ENCODE data around the gene HNMT. TPM values are rescaled to one million over a fixed set of nuclear protein-coding genes. Genes with fewer than 3 reads are reported as not detected.

HNMT gene
- total and polyA plus RNA-seq, 2 of the 13 experiments (the other 11 are each of a cell fraction or from before 2014, with no cell fraction given), result 279 to 309 TPM

DNA sequence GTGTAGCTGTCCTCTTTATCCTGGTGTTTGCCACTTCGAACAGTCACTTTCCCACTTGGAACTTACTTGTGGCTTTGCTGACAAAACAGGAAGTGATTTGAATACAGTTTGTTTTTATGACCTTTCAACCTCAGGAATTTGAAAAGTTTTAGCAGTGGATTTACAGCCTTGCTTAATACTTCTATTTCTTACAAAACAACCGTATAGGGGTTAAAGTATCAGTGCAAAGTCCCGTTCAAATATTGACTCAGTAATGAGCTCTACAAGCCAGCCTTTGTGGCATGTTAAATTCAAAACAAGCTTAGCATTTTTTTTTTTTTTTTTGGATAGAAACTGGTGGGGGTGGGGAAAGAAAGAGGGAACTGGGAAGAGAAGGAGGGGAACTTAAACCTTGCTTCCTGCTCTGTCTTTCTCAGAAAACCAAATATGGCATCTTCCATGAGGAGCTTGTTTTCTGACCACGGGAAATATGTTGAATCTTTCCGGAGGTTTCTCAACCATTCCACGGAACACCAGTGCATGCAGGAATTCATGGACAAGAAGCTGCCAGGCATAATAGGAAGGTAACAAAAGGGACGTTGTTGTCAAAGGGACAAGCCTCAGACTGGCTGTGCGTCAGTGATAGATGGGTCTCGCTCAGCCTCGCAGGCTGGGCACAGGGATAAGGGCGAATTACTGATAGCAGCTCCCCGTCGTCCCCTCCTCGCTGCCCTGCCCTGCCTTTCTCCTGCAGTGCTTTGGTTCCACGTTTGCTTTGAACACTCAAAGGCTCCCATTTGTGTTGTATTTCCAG, at the start of gene HNMT (continued):
- TF ChIP-seq, protein P1, sequence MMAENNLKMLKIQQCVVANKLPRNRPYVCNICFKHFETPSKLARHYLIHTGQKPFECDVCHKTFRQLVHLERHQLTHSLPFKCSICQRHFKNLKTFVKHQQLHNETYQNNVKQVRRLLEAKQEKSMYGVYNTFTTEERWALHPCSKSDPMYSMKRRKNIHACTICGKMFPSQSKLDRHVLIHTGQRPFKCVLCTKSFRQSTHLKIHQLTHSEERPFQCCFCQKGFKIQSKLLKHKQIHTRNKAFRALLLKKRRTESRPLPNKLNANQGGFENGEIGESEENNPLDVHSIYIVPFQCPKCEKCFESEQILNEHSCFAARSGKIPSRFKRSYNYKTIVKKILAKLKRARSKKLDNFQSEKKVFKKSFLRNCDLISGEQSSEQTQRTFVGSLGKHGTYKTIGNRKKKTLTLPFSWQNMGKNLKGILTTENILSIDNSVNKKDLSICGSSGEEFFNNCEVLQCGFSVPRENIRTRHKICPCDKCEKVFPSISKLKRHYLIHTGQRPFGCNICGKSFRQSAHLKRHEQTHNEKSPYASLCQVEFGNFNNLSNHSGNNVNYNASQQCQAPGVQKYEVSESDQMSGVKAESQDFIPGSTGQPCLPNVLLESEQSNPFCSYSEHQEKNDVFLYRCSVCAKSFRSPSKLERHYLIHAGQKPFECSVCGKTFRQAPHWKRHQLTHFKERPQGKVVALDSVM (CRISPR knock-in tag; IDR thresholded peaks at IDR 0.05), result peak; percentile 37; the same call in 1 of the 2 replicates
- TF ChIP-seq ZNF530 (CRISPR knock-in tag; IDR thresholded peaks at IDR 0.05; ENCODE audit: low read depth) (no peak), HMG20B (CRISPR knock-in tag; conservative IDR thresholded peaks at IDR 0.05) (peak; percentile 39; the same call in 1 of the 2 replicates), RBFOX2 (IDR thresholded peaks at IDR 0.05; ENCODE audit: low read depth, low read length) (no peak), RFXAP (CRISPR knock-in tag; IDR thresholded peaks at IDR 0.05; ENCODE audit: borderline replicate concordance) (peak; percentile 68; the same call in 1 of the 2 replicates), NAIF1 (CRISPR knock-in tag; IDR thresholded peaks at IDR 0.05; ENCODE audit: borderline replicate concordance) (peak; percentile 57; the same call in 1 of the 2 replicates), PRMT3 (CRISPR knock-in tag; IDR thresholded peaks at IDR 0.05; ENCODE audit: borderline replicate concordance, low read depth) (no peak), CHCHD3 (CRISPR knock-in tag; IDR thresholded peaks at IDR 0.05) (peak; percentile 89), MED1 (CRISPR knock-in tag; IDR thresholded peaks at IDR 0.05) (peak; percentile 99), POGZ (CRISPR knock-in tag; IDR thresholded peaks at IDR 0.05) (peak; percentile 81), SIN3B (IDR thresholded peaks at IDR 0.05; ENCODE audit: low read length) (no peak; the same call in 1 of the 2 replicates), ATRX (CRISPR knock-in tag; IDR thresholded peaks at IDR 0.05; ENCODE audit: borderline replicate concordance) (no peak), SATB2 (CRISPR knock-in tag; IDR thresholded peaks at IDR 0.05) (peak; percentile 44), ZNF614 (CRISPR knock-in tag; IDR thresholded peaks at IDR 0.05; ENCODE audit: borderline replicate concordance) (peak; percentile 29; the same call in 1 of the 2 replicates), MBD4 (IDR thresholded peaks at IDR 0.05; ENCODE audit: borderline replicate concordance, low read length) (peak; percentile 99)
- TF ChIP-seq, protein P2, sequence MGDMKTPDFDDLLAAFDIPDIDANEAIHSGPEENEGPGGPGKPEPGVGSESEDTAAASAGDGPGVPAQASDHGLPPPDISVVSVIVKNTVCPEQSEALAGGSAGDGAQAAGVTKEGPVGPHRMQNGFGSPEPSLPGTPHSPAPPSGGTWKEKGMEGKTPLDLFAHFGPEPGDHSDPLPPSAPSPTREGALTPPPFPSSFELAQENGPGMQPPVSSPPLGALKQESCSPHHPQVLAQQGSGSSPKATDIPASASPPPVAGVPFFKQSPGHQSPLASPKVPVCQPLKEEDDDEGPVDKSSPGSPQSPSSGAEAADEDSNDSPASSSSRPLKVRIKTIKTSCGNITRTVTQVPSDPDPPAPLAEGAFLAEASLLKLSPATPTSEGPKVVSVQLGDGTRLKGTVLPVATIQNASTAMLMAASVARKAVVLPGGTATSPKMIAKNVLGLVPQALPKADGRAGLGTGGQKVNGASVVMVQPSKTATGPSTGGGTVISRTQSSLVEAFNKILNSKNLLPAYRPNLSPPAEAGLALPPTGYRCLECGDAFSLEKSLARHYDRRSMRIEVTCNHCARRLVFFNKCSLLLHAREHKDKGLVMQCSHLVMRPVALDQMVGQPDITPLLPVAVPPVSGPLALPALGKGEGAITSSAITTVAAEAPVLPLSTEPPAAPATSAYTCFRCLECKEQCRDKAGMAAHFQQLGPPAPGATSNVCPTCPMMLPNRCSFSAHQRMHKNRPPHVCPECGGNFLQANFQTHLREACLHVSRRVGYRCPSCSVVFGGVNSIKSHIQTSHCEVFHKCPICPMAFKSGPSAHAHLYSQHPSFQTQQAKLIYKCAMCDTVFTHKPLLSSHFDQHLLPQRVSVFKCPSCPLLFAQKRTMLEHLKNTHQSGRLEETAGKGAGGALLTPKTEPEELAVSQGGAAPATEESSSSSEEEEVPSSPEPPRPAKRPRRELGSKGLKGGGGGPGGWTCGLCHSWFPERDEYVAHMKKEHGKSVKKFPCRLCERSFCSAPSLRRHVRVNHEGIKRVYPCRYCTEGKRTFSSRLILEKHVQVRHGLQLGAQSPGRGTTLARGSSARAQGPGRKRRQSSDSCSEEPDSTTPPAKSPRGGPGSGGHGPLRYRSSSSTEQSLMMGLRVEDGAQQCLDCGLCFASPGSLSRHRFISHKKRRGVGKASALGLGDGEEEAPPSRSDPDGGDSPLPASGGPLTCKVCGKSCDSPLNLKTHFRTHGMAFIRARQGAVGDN (CRISPR knock-in tag; IDR thresholded peaks at IDR 0.05), result peak; percentile 88
- TF ChIP-seq, protein P3, sequence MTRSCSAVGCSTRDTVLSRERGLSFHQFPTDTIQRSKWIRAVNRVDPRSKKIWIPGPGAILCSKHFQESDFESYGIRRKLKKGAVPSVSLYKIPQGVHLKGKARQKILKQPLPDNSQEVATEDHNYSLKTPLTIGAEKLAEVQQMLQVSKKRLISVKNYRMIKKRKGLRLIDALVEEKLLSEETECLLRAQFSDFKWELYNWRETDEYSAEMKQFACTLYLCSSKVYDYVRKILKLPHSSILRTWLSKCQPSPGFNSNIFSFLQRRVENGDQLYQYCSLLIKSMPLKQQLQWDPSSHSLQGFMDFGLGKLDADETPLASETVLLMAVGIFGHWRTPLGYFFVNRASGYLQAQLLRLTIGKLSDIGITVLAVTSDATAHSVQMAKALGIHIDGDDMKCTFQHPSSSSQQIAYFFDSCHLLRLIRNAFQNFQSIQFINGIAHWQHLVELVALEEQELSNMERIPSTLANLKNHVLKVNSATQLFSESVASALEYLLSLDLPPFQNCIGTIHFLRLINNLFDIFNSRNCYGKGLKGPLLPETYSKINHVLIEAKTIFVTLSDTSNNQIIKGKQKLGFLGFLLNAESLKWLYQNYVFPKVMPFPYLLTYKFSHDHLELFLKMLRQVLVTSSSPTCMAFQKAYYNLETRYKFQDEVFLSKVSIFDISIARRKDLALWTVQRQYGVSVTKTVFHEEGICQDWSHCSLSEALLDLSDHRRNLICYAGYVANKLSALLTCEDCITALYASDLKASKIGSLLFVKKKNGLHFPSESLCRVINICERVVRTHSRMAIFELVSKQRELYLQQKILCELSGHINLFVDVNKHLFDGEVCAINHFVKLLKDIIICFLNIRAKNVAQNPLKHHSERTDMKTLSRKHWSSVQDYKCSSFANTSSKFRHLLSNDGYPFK (CRISPR knock-in tag; IDR thresholded peaks at IDR 0.05; ENCODE audit: borderline replicate concordance), result no peak; the same call in 1 of the 2 replicates
- TF ChIP-seq, protein P4, sequence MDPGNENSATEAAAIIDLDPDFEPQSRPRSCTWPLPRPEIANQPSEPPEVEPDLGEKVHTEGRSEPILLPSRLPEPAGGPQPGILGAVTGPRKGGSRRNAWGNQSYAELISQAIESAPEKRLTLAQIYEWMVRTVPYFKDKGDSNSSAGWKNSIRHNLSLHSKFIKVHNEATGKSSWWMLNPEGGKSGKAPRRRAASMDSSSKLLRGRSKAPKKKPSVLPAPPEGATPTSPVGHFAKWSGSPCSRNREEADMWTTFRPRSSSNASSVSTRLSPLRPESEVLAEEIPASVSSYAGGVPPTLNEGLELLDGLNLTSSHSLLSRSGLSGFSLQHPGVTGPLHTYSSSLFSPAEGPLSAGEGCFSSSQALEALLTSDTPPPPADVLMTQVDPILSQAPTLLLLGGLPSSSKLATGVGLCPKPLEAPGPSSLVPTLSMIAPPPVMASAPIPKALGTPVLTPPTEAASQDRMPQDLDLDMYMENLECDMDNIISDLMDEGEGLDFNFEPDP (CRISPR knock-in tag; conservative IDR thresholded peaks at IDR 0.05), result peak; percentile 89

Data from HepG2 (cell line).